DMS 273 (cell line): ENCODE data around the gene NOLC1.

Experiments
- DNase-seq: peaks from one replicate; lab custom pipeline; 2025; ENCODE audit not compliant: unreplicated experiment; lab: John Stamatoyannopoulos, UW

Gene NOLC1

DNA sequence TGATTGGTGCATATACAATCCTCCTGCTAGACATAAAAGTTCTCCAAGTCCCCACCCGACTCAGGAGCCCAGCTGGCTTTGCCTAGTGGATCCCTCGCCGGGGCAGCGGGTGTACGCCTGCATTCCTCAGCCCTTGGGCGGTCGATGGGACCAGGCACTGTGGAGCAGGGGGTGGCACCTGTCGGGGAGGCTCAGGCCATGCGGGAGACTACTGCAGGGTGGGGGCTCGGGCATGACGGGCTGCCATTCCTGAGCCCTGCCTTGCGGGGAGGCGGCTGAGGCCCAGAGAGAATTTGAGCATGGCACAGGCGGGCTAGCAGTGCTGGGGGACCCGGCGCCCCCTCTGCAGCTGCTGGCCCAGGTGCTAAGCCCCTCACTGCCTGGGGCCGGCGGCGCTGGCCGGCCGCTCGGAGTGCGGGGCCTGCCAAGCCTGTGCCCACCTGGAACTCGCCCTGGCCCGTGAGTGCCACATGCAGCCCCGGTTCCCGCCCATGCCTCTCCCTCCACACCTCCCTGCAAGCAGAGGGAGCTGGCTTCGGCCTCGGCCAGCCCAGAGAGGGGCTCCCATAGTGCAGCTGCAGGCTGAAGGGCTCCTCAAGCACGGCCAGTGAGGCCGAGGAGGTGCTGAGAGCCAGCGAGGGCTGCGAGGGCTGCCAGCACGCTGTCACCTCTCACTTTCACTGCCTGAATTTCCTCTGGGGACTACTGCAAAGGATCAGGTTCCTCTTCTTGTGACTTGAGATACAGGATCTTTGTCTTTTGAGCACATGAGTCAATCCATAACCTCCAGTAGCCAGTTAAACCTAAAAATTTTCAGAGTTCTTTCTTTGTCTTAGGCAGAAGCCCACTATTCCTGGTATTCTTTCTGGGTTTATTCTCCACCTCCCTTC, 48.8 kb downstream of the NOLC1 start:
- no peak for DNase-seq

GRCh38 chr10:102202386-102202785, 50.2 kb downstream of the NOLC1 start:
- DNase-seq = no peak

DNA sequence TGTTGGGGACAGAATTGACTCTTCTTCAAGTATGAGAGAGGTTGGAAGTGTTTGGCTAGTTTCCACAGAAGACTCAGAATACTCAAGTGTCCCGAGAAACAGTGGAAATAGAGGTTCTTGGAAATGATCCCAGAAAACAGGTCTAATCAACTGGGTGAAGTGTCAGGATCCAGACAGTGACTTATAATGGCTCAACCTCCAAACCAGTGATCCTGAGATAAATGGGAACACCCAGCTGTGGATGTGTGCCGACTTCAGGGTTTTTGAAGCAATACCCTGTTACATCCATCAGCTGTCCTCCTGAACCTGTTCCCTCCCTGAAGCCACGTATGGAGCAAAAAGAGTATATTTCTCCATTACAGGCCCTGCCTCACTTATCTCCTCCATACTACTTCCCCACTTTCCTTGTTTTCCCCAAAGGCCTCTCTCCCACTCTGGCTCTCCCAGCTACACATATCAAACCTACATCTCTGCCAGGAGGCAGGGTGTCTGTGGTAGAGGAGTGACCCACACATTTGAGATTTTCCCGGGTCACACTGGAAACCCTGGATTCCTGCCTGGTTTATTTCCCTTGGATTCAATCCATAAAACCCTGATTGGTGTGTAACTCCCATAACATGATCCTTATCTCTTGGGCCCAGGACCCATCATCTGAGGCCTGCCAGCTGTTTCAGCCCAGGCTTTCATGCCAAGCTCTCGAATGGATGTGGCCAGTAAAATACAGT, 56.3 kb downstream of the NOLC1 start:
- peak; percentile 59 for DNase-seq

DNA sequence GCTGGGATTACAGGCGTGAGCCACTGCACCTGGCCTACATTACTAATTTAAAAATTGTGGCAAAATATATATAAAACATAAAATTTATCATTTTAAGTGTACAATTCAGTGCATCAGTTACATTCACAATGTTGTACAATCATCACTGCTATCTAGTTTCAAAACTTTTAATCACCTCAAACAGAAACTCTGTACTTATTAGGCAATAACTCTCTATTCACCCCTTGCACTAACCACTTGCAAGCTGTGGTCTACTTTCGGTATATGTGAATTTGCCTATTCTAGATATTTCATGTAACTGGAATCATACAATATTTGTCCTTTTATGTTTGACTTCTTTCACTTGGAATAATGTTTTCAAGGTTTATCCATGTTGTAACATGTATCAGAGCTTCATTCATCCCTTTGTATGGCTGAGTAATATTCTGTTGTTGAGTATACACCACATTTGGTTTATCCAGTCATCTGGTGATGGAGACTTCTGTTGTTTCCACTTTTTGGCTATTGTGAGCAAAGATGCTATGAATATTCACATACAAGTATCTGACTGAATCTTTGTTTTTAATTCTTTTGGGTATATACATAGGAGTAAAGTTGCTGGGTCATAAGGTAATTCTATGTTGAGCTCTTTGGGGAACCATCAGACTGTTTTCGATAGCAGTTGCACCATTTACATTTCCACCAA, 59.6 kb downstream of the NOLC1 start:
- no peak for DNase-seq
